A549 treated with RU486 at 1 μM for 4 hours (cell line): ENCODE data around the gene NBPF19. TPM values are rescaled to one million over a fixed set of nuclear protein-coding genes. Genes with fewer than 3 reads are reported as not detected.

ENCODE experiments used
- total RNA-seq: library from RNA; stranded (reverse); fragments of 200-300 nt; extraction: Qiagen RNA extraction; gene quantifications from 5 replicates; pipeline ENCODE4 v1.2.3, GENCODE V29; 2022; ENCODE audit warnings: low read depth

The NBPF19 gene
- 3.5 to 4.2 TPM (median 3.7 TPM) in 5 replicates for total RNA-seq

GRCh38 chr1:149474745-149475144 lies at the start of gene NBPF19:
TSS of gene NBPF19 (plus strand) at chr1:149475045. CDS start at chr1:149475933, 888 bp downstream.

Other genes starting within 250 kb of the NBPF19 start
- gene PPIAL4C, start 108.8 kb downstream of the NBPF19 start, total RNA-seq: not detected in 5 replicates